Progenitor cell of endocrine pancreas (in vitro differentiated cells): Measurements from ENCODE around the gene SRP68. TPM values are rescaled to one million over a fixed set of nuclear protein-coding genes. Genes with fewer than 3 reads are reported as not detected.

Source experiments
- DNase-seq: peaks from one replicate; pipeline ENCODE4 v3.0.0; 2021; ENCODE audit warnings: low spot score; ENCODE audit not compliant: unreplicated experiment
- H3K27ac Mint-ChIP-seq: 2 replicates; pipeline ENCODE4 v1.8.0; 2021; ENCODE audit warnings: mild to moderate bottlenecking, moderate library complexity, mixed read lengths
- H3K27me3 Mint-ChIP-seq: 2 replicates; pipeline ENCODE4 v1.8.0; 2021; ENCODE audit warnings: mixed read lengths
- H3K36me3 Mint-ChIP-seq: 2 replicates; pipeline ENCODE4 v1.8.0; 2022; ENCODE audit warnings: mixed read lengths; ENCODE audit not compliant: insufficient read depth
- H3K4me1 Mint-ChIP-seq: 2 replicates; pipeline ENCODE4 v1.8.0; 2021; ENCODE audit warnings: low read depth, mixed read lengths
- H3K4me3 Mint-ChIP-seq: 2 replicates; pipeline ENCODE4 v1.8.0; 2021; ENCODE audit warnings: low read depth, mild to moderate bottlenecking, moderate library complexity, mixed read lengths
- H3K9me3 Mint-ChIP-seq: 2 replicates; pipeline ENCODE4 v1.8.0; 2021; ENCODE audit warnings: low read depth, mixed read lengths
- total RNA-seq: library from RNA; stranded (reverse); gene quantifications from 2 replicates; pipeline ENCODE4 v1.2.1, GENCODE V29; 2021
- TF ChIP-seq, protein P1 (sequence below): fragments of 200-600 bp; sonication (generic); IDR thresholded peaks from one replicate; pipeline ENCODE4 v1.5.0; 2021; ENCODE audit warnings: antibody characterized with exemption, mild to moderate bottlenecking; ENCODE audit not compliant: unreplicated experiment

The SRP68 gene
- total RNA-seq, 1 donor from 2014 or later: 74.9 TPM

DNA sequence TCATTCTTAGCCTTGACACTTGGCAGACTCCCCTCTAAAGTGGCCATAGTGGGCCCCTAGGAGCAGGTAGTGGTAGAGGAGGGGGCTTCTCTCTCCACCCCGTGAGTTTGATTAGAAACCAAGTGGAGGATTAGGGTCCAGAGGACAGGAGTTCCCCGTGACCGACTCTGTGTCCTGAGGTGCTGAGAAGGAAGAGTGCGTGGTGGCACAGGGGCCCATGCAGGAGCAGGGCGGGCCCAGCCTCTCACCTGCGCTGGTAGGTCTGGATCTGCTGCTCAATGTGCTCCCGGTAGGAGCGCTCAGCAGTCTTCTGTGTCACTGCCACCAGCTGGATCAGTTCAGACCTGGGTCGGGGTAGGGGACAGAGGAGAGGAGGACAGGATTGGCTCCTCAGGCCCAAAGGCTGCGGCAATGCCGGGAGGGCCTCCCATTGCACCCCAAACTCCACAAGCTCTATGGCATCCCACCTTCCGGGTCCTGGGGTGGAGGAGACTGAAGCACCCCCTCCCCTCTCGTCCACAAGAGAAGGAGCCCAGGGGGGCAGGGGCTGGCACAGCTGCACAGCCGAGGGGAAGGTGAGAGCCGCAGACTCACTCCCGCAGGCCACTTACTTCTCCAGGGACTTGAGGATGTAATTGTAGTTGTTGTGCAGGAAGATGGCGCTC lies 12.9 kb upstream of the SRP68 start:
- TF ChIP-seq, protein P1, sequence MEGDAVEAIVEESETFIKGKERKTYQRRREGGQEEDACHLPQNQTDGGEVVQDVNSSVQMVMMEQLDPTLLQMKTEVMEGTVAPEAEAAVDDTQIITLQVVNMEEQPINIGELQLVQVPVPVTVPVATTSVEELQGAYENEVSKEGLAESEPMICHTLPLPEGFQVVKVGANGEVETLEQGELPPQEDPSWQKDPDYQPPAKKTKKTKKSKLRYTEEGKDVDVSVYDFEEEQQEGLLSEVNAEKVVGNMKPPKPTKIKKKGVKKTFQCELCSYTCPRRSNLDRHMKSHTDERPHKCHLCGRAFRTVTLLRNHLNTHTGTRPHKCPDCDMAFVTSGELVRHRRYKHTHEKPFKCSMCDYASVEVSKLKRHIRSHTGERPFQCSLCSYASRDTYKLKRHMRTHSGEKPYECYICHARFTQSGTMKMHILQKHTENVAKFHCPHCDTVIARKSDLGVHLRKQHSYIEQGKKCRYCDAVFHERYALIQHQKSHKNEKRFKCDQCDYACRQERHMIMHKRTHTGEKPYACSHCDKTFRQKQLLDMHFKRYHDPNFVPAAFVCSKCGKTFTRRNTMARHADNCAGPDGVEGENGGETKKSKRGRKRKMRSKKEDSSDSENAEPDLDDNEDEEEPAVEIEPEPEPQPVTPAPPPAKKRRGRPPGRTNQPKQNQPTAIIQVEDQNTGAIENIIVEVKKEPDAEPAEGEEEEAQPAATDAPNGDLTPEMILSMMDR: no peak
- H3K4me3 Mint-ChIP-seq: no peak overlapping the region
- no peak for DNase-seq
- H3K27ac Mint-ChIP-seq: no peak overlapping the region
- no peaks in the 10 kb centered on the region for H3K27me3 Mint-ChIP-seq
- H3K4me1 Mint-ChIP-seq: peaks cover 22% of the 10 kb centered on the region
- no peaks in the 10 kb centered on the region for H3K9me3 Mint-ChIP-seq
- H3K36me3 Mint-ChIP-seq: peaks cover 14% of the 10 kb centered on the region

DNA sequence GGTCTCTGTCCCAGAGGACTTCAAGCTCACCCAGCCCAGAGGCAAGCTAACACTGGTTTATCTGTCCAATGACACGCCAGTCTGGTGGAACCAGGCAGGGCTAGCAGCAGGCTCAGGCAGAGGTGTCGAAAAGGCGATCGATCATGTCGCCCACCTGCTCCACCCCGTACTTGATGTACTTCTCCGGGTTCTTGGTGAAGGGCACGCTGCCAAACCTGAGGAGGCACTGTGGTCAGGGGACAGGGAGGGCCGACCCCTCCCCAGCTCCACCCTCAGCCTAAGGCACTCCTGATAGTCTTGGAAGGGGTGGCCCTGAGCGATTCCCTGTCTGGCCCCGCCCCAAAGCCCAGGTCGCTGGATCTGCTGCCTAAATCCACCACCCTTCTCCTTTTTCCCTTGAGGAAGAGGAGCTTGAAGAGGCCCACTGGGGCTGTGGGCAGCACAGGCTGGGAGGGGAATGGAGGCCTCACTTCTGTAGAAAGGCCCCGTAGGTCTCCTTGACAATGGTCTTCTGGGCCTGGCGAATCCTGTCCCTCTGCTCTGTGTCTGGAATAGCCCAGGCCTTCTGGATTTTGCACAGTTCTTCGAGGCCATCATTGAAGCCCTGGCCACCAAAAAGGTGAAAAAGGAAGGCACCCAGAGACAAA lies 11.3 kb upstream of the SRP68 start:
- Mint-ChIP-seq H3K36me3 (peaks cover 11% of the 10 kb centered on the region), H3K27ac (no peak overlapping the region), H3K9me3 (no peaks in the 10 kb centered on the region), H3K4me1 (peaks cover 32% of the 10 kb centered on the region), H3K4me3 (no peak overlapping the region), H3K27me3 (peaks cover 8% of the 10 kb centered on the region)
- no peak for DNase-seq
- TF ChIP-seq, protein P1: no peak

DNA sequence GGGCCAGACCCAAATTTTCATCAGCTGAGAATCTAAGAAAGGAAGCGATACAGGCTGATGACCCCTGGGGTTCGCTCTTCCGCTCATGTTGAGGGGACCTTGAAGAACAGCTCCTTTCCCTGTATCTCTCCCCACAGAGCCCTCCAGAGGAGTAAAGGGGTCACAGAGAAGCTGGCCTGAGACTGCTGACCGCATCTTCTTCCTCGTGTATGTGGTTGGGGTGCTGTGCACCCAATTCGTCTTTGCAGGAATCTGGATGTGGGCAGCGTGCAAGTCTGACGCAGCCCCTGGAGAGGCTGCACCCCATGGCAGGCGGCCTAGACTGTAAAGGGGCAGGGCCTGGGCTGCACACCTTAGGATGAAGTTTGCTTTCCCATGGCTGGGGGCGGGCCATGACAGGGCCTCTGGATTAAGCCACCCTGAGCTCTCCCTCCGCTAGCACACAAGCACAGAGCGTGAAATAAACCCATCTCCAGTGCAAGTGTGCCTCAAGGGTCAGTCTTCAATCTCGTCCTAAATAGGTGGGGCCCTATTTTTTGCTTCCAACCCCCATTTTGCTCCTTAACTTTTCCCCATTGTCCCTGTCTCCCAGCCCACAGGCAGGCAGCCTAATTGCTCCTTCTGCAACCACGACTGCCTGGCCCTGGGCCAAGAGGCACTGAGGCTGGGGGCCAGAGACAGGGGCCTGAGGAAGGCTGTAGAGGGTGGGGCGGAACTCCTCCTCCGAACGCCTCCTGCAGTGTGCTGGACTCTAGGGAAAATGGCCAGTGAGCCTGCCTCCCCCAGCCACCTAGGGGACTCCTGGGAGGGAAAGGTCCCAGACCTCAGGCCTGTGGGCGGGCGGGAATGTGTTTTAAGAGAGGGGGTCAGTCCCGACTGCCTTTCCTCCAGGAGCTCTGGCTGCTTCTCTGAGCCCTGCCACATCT lies 10.3 kb upstream of the SRP68 start:
- Mint-ChIP-seq H3K27me3 (peaks cover 17% of the 10 kb centered on the region), H3K9me3 (no peaks in the 10 kb centered on the region), H3K36me3 (peaks cover 11% of the 10 kb centered on the region), H3K27ac (no peak overlapping the region), H3K4me1 (peaks cover 33% of the 10 kb centered on the region), H3K4me3 (no peak overlapping the region)
- TF ChIP-seq, protein P1: no peak
- DNase-seq: no peak

DNA sequence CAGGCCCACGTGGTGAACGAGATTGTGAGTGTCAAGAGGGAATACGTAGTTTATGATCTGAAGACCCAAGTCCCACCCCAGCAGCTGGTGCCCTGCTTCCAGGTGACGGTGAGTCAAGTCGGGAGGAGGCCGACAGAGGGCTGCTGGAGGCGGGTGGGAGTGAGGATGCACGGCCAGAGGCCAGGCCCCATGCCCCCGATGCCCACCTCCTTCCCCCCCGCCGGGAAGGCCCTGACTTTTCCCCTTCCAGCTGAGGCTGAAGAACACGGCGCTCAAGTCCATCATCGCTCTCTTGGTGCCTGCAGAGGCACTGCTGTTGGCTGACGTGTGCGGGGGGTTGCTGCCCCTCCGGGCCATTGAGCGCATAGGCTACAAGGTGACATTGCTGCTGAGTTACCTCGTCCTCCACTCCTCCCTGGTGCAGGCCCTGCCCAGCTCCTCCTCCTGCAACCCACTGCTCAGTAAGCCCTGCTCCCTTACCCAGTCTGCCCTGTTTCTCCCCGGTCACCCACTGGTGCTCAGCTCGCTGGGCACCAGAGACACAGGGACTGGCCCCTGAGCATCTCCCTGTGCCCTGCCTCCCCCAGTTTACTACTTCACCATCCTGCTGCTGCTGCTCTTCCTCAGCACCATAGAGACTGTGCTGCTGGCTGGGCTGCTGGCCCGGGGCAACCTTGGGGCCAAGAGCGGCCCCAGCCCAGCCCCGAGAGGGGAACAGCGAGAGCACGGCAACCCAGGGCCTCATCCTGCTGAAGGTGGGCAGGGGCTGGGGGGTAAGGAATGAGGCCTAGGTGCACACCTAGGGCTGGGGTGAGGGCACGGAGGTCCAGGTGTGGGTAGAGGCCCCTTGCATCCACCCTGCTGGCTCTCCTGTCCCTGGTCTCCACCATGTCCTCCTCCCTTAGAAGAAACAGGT lies 9.2 kb upstream of the SRP68 start:
- Mint-ChIP-seq H3K36me3 (peaks cover 9% of the 10 kb centered on the region), H3K27me3 (peaks cover 27% of the 10 kb centered on the region), H3K4me3 (no peak overlapping the region), H3K9me3 (no peaks in the 10 kb centered on the region), H3K27ac (no peak overlapping the region), H3K4me1 (peaks cover 35% of the 10 kb centered on the region)
- DNase-seq: no peak
- TF ChIP-seq, protein P1: no peak
